Tibial artery (tissue), 4 donors: ENCODE results near the gene TMEM198.

Experiments used
- DNase-seq, 2 donors: peaks; one replicate each; pipeline ENCODE4 v3.0.0-alpha.2; 2019
- H3K27ac ChIP-seq, 2 donors: fragments of 200-600 bp; sonication (generic) in 1 of 2; 1 replicate in 1 of 2; 2 replicates in 1 of 2; pipeline ENCODE4 v1.5.1; 2018 to 2019; ENCODE audit warnings: mild to moderate bottlenecking in 1 of 2
- H3K27me3 ChIP-seq, 2 donors: fragments of 200-600 bp; sonication (generic) in 1 of 2; one replicate each; pipeline versions ENCODE4 v1.5.1 to v1.6.0; 2016 to 2019
- H3K36me3 ChIP-seq, 3 donors: fragments of 200-600 bp; sonication (generic) in 2 of 3; one replicate each; pipeline ENCODE4 v1.5.1; 2016 to 2019; ENCODE audit warnings: mild to moderate bottlenecking in 2 of 3
- H3K4me1 ChIP-seq, 4 donors: fragments of 200-600 bp; sonication (generic) in 2 of 4; 1 replicate in 3 of 4; 2 replicates in 1 of 4; pipeline ENCODE4 v1.5.1; 2016 to 2019
- H3K4me3 ChIP-seq, 2 donors: fragments of 200-600 bp; sonication (generic) in 1 of 2; 1 replicate in 1 of 2; 2 replicates in 1 of 2; pipeline ENCODE4 v1.5.1; 2018 to 2019; ENCODE audit warnings: mild to moderate bottlenecking in 2 of 2
- H3K9me3 ChIP-seq, 3 donors: fragments of 200-600 bp; sonication (generic) in 1 of 3; one replicate each; pipeline ENCODE4 v1.5.1; 2016 to 2019
- intact Hi-C: fragments of 100-400 bp; cut with DNase I; formaldehyde crosslinking; loops from one replicate; pipeline ENCODE4 v1.15.0; 2023; ENCODE audit warnings: low total_unique reads
- TF ChIP-seq, protein P1 (sequence below), 2 experiments: fragments of 200-600 bp in 1 of 2; fragments of 450-650 bp in 1 of 2; IDR thresholded peaks; one replicate each; pipeline ENCODE4 v1.5.1; 2017 to 2019; ENCODE audit warnings: antibody characterized with exemption in 2 of 2, mild to moderate bottlenecking in 1 of 2, moderate library complexity in 1 of 2

Gene TMEM198

DNA sequence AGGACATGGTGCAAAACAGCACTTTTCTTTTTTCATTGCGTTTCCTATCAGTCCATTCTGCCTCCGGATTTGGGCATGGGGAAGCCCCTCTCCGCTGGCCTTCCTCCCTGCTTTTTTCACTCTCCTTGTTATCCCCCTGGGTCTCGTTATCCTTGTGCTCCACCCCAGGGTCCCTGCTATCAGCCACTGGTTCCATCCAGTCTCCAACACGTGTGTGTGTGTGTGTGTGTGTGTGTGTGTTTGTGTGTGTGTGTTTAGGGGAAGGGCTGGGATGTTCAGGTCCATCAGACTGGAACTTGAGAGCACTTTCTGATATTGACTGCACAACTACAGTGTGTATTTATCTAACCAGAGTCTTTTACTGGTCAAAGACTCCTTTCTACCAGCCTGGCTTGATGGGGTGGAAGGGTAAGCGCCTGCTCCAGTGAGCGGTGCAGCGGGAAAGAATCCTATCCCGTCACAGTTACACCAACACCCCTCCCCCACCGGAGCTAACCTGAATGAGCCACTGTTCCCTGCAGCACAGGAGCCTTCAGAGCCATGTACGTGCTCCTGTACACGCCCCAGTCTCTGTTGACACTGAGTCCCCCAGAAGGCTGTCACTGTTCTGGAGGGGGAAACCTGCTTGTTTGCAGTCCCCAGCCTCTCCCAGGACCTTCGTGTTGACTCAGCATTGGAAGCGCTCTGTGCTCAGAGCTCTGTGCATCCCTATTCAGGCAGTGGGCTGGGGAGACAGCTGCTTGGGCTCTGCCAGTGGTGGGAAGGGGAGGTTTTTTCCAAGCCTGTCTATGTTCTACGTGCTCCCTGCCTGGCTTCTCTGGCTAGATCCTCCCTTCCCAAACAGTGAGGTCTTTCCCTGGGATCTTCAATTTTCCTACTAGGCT lies 32.9 kb downstream of the TMEM198 start:
- no peak for DNase-seq
- Histone ChIP-seq H3K4me3 (no peak overlapping the region), H3K9me3 (no peaks in the 10 kb centered on the region), H3K27me3 (peaks cover 0 to 22% of the 10 kb centered on the region in 2 donors), H3K36me3 (no peaks in the 10 kb centered on the region), H3K27ac (no peak overlapping the region), H3K4me1 (peaks cover 0 to 4% (median under 1%) of the 10 kb centered on the region in 4 donors)
- intact Hi-C loops = no loop called here
- TF ChIP-seq, protein P1, sequence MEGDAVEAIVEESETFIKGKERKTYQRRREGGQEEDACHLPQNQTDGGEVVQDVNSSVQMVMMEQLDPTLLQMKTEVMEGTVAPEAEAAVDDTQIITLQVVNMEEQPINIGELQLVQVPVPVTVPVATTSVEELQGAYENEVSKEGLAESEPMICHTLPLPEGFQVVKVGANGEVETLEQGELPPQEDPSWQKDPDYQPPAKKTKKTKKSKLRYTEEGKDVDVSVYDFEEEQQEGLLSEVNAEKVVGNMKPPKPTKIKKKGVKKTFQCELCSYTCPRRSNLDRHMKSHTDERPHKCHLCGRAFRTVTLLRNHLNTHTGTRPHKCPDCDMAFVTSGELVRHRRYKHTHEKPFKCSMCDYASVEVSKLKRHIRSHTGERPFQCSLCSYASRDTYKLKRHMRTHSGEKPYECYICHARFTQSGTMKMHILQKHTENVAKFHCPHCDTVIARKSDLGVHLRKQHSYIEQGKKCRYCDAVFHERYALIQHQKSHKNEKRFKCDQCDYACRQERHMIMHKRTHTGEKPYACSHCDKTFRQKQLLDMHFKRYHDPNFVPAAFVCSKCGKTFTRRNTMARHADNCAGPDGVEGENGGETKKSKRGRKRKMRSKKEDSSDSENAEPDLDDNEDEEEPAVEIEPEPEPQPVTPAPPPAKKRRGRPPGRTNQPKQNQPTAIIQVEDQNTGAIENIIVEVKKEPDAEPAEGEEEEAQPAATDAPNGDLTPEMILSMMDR (IDR thresholded peaks at IDR 0.05) = no peak

DNA sequence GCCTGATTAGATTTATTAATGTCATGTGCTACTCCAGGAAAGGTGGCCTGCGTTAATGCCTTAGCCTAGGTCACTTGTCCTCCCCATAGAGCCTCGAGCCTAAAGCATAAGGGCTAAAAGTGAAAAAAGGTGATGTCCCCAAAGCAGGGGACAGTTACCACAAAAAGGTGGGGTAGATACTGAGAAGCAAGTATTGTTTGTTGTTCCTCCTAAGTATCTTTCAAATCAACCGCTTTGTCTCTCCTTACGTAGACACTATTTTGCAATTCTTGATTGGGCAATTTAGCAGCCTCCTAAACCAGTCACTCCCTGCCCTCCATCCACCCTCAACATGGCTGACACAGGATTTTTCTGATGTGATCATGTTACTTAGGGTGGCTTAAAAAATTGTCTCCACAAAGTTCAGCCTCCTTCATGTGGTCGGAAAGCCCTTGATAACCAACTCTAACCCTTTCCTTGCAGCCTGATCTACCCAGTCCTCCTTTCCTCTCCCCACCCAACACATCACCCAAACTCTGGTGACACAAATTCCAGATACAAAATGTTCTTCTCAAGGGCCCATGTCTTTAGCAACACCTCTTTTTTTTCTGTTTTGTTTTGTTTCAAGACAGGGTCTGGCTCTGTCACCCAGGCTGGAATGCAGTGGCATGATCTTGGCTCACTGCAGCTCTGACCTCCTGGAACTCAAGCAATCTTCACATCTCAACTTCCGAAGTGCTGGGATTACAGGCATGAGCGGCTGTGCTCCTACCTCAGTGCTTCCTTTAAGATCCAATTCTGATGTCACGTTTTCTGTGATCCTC lies 35.2 kb downstream of the TMEM198 start:
- no peak overlapping the region for H3K4me3 ChIP-seq
- intact Hi-C loops = no loop called here
- no peak overlapping the region for H3K27ac ChIP-seq
- TF ChIP-seq, protein P1 (IDR thresholded peaks at IDR 0.05) = no peak
- H3K36me3 ChIP-seq = no peaks in the 10 kb centered on the region
- H3K4me1 ChIP-seq = no peaks in the 10 kb centered on the region
- no peak for DNase-seq
- no peaks in the 10 kb centered on the region for H3K9me3 ChIP-seq
- peaks cover 0 to 22% of the 10 kb centered on the region in 2 donors for H3K27me3 ChIP-seq

DNA sequence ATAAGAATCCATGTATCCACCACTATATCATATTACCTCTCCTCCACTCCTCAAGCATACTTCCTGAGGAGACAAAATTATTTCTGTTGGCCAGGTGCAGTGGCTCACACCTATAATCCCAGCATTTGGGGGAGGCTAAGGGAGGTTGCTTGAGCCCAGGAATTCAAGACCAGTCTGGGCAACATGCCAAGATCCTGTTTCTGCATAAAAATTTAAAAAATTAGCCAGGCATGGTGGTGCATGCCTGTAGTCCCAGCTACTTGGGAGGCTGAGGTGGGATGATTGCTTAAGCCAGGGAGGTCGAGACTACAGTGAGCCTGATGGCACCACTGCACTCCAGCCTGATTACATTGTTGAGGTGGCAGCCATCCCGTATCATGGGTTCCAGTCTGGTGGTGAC lies 37.5 kb downstream of the TMEM198 start:
- TF ChIP-seq, protein P1 (IDR thresholded peaks at IDR 0.05) = no peak
- intact Hi-C loops = no loop called here
- Histone ChIP-seq H3K9me3 (no peaks in the 10 kb centered on the region), H3K27me3 (peaks cover 0 to 8% of the 10 kb centered on the region in 2 donors), H3K27ac (no peak overlapping the region), H3K4me1 (no peaks in the 10 kb centered on the region), H3K4me3 (no peak overlapping the region), H3K36me3 (no peaks in the 10 kb centered on the region)
- DNase-seq = no peak

DNA sequence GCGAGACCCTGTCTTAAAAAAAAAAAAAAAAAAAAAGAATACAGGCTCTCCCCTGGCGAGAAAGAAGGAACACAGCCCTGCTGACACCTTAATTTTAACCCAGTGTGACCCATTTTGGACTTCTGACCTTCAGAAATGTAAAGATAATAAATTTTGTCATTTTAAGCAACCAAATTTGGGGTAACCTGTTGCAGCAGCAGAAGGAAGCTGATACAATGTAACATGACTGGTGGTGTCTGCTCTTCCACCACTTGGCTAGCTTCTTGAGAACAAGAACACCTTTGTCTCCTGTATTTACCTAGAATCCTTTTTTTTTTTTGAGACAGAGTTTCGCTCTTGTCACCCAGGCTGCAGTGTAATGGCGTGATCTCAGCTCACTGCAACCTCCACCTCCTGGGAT lies 47.3 kb downstream of the TMEM198 start:
- Histone ChIP-seq H3K4me3 (no peak overlapping the region), H3K9me3 (no peaks in the 10 kb centered on the region), H3K27me3 (no peaks in the 10 kb centered on the region), H3K27ac (no peak overlapping the region), H3K4me1 (peaks cover 0 to under 1% (median under 1%) of the 10 kb centered on the region in 4 donors), H3K36me3 (no peaks in the 10 kb centered on the region)
- no peak for DNase-seq
- TF ChIP-seq, protein P1 (IDR thresholded peaks at IDR 0.05) = no peak
- intact Hi-C loops = no loop called here

DNA sequence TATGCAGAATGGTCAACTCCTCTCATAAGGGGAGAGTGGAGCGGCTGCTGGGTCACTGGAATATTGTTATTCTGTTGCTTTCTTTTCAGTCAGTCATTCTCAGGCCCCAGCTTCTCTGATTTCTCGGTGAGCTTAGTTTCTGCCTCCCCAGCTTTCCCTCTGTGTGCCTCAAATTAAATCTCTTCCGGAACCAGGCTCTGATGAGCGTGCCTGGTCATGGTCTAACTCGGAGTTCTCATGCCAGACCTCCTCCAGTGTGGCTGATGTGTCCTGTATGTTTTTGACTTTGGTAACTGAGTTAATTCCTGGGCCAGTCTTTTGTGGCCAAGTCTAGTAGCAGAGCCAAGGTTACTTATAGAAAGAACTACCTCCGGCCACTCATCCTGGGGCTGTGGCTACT lies 48.9 kb downstream of the TMEM198 start:
- intact Hi-C loops = no loop called here
- Histone ChIP-seq H3K4me3 (no peak overlapping the region), H3K36me3 (no peaks in the 10 kb centered on the region), H3K9me3 (no peaks in the 10 kb centered on the region), H3K27ac (no peak overlapping the region), H3K4me1 (peaks cover 0 to 10% (median 6%) of the 10 kb centered on the region in 4 donors), H3K27me3 (no peaks in the 10 kb centered on the region)
- TF ChIP-seq, protein P1 (IDR thresholded peaks at IDR 0.05) = no peak
- no peak for DNase-seq
